DOHH2 (cell line): ENCODE results near the gene NAA25.

Source experiments
- EZH2phosphoT487 ChIP-seq: fragments of 200-600 bp; sonication (generic); IDR thresholded peaks from 2 replicates; pipeline ENCODE4 v1.6.1; 2017; ENCODE audit warnings: borderline replicate concordance, mild to moderate bottlenecking, antibody characterized with exemption, low read length, moderate library complexity, mixed read lengths
- TF ChIP-seq, protein P1 (sequence below): fragments of 200-600 bp; sonication (generic); IDR thresholded peaks from one replicate; pipeline ENCODE4 v1.5.1; 2014; ENCODE audit warnings: antibody characterized with exemption, mild to moderate bottlenecking, low read depth, low read length; ENCODE audit not compliant: poor library complexity, severe bottlenecking

DNA sequence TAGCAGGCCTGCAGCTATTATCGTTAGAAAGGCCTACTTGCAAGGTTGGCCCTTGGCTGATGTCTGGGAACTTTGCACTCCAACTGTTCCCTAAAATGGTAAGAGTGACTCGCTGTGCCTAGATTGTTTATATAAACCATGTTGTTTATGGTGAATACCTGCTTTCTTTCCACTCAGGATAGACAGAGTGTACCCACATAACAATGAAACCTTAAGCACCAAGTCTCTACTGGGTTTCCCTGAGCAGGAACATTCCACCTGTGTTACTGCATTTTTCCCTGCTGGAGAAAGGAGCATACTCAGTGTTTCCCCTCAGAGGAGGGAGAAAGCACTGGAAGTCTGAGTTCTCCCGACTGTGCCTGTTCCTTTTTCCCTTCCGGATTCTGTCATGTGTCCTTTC, 62.6 kb downstream of the NAA25 start:
- TF ChIP-seq, protein P1, sequence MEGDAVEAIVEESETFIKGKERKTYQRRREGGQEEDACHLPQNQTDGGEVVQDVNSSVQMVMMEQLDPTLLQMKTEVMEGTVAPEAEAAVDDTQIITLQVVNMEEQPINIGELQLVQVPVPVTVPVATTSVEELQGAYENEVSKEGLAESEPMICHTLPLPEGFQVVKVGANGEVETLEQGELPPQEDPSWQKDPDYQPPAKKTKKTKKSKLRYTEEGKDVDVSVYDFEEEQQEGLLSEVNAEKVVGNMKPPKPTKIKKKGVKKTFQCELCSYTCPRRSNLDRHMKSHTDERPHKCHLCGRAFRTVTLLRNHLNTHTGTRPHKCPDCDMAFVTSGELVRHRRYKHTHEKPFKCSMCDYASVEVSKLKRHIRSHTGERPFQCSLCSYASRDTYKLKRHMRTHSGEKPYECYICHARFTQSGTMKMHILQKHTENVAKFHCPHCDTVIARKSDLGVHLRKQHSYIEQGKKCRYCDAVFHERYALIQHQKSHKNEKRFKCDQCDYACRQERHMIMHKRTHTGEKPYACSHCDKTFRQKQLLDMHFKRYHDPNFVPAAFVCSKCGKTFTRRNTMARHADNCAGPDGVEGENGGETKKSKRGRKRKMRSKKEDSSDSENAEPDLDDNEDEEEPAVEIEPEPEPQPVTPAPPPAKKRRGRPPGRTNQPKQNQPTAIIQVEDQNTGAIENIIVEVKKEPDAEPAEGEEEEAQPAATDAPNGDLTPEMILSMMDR, result no peak
- no peak for TF ChIP-seq EZH2phosphoT487
